A673 (cell line): ENCODE measurements around the gene SSH2.

Experiments used
- CTCF ChIP-seq: fragments of 300-800, 200-600 bp; sonication (generic); conservative IDR thresholded peaks from 2 replicates; pipeline ENCODE4 v1.5.1; 2017; ENCODE audit warnings: low read depth, mild to moderate bottlenecking, antibody characterized with exemption, low read length, moderate library complexity, mixed read lengths
- EZH2 ChIP-seq: fragments of 200-600 bp; sonication (generic); IDR thresholded peaks from 2 replicates; pipeline ENCODE4 v1.6.1; 2017; ENCODE audit warnings: borderline replicate concordance, low read depth, mild to moderate bottlenecking, mixed read lengths, antibody characterized with exemption, low read length; ENCODE audit not compliant: poor library complexity, severe bottlenecking

GRCh38 chr17:29614349-29615047 lies 315.5 kb downstream of the SSH2 start:
- TF ChIP-seq CTCF (no peak), EZH2 (no peak)
